ENCODE measurements around the gene OPA3.

Gene OPA3

DNA sequence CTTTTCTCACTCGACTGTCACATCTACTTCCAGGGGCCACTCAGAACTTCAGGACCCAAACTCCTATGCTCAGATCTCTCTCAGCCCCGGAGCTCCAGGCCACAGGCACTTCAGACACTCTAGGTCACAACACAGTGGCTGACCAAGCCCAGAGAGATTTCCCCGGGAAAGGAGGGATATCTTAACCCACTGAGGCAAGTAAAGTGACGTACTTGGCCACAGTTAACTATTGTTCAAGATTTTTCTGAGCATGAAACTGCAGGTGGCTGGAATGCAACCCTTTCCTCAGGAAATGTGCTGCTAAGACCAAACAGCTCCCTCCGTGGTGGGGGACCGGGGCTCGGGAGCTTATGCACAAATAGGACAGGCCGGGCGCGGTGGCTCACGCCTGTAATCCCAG lies 23.9 kb downstream of the OPA3 start:
- no peak for DNase-seq

DNA sequence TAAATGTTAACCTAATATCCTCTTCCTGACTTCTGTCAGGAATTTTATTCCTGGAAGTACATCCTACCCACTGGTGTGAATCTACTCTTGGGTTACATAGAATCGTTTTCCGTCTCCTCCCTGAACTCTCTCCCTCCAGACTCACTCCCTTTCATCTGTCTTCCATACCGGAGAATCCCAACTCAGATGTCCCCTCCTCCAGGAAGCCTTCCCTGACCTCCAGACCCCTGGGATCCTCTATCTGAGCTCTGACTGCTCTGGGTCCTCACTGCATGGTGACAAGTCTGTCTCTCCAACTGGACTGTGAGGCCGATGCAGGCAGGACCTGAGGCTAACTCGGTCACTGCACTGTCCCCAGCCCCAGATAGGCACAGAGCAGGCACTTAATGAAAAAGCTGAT lies 24.6 kb downstream of the OPA3 start:
- no peak for DNase-seq

DNA sequence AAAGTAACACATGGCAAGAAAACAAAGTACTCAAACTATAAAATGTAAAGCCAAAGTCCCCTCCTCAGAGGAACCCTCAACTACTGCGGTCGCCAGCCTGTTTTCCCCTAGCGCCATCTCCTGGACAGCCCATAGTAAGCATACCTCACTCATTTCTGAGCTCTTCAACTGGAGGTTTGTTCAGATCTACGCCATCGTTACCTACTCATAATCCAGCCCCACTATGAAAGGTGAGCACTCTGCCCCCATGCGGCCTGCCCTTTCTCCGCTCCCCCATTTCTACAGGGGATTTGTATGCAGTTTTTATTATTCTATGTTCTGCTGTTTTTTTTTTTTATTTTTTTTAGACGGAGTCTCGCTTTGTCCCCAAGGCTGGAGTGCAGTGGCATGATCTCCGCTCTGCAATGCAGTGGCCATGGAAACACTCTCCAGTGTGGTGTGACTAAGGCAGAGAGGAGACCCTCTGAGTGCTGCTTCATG lies 26.2 kb downstream of the OPA3 start:
- peak; percentile 66 to 75 for DNase-seq

DNA sequence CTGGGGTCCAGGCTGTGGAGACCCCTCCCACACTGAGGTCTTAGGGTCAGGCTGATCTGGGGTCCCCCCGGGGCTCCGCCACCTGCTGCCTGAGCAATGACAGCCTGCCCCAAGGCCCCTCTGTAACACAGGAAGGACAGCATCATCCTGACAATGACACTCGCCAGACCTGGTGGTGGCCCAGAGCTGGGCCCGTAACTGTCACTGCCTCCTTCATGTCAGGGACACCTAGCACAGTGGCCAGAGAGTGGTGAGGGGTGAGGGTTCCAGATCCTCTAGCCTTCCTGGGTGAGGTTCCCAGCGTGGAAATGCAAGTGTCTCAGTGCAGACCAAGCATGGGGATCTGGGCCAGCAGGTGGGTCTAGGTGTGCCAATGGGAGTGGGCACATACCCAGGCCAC lies 27.8 kb downstream of the OPA3 start:
- no peak for DNase-seq

DNA sequence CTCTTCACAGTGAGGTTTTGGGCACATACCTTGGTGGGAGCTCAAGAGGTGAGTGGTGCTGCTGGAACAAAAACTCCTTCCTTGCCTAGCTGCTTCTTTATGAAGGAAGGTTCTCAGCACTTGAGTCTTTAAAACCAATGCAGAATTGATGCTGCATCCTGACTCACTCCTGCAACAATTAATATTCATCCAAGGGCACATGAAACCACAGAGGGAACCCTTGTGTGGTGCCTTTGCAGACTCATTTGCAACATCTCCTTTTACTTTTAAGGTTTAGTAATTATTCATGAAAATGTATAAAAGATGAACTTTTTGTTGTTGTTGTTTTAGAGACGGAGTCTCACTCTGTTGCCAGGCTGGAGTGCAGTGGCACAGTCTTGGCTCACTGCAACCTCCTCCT lies 30.1 kb downstream of the OPA3 start:
- DNase-seq: no peak

DNA sequence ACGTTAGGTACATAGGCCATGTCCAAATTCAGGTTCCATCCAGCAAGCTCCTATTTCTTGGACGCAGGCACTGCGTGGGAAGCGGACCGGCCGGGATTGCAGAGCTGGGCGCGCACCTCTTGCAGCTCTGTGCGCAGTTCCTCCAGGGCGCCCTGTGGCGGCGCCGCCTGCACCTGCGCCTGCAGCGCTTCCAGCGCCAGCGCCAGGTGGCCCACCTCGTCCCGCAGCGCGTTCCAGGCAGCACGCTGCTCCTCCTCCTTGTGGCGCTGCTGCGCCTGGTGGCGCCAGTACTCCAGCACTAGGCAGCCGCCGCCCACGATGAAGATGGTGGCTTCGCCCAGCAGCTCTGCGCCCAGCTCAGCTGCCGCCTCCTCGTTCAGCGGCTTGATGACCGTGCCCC lies 31.1 kb downstream of the OPA3 start:
- no peak for DNase-seq

DNA sequence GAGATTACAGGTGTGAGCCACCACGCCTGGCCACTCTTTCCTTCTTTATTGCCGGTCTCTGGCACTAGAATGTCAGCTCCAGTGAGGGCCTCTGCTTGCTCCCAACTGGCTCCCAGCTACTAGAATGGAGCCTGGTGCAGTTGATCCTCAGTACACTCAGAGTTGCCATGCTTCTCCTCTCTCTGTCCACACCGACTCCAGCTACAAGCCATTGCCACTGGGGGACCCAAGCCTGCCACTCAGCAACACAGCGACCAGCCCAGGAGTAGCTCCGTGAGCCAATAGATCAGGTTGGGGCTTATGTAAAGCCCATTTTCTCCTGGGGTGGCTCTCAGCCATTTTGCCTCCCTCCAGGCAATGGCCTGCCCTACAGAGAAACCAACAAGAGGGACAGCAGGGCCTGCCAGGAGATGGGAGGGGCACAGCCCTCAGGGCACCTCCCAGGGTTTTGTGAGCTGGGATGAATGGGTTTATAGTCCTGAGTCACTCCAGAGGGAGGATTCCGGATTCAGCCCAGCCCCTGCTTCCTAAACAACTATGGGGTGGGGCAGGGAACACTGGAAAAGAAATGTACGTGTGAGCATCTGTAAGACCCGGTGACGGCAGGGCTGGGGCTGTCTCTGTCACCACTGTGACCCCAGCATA lies 36.5 kb downstream of the OPA3 start:
- no peak for DNase-seq

DNA sequence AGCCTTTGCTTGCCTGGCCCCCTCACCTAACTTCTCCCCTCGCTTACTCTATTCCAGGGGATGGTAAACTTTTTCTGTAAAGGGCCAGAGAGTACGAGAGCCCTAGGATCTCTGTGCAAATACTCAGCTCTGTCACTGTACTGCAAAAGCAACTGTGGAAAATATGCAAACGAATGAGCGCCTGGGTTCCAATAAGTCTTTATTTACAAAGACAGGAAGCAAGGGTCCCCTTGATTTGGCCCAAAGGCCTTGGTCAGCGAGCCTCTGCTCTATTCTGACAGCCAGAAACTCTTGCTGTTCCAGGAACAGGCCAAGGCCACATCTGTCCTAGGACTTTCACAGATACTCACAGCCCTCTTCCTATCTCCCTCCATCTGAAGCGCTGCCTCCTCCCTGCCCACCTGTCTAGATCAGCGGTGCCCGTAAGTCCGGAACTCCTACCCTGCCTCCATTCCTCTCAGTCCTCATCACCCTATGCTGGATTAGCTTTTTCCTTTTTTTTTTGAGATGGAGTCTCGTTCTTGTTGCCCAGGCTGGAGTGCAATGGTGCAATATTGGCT lies 37.3 kb downstream of the OPA3 start:
- no peak for DNase-seq

DNA sequence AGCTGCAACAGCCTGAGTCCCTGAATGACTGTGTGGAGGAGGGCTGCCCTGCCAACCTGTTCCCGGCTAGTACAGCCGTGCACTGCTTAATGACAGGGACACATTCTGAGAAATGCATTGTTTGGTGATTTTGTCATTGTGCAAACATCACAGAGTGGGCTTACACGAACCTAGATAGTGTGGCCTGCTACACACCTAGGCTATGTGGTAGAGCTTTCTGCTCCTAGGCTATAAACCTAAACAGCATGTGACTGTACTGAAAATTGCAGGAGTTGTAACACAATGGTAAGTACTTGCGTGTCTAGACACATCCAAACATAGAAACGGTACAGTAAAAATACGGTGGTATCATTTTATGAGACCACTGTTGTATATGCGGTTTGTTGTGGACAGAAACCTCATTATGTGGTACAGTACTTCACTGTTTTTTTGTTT lies 42.4 kb downstream of the OPA3 start:
- no peak for DNase-seq

DNA sequence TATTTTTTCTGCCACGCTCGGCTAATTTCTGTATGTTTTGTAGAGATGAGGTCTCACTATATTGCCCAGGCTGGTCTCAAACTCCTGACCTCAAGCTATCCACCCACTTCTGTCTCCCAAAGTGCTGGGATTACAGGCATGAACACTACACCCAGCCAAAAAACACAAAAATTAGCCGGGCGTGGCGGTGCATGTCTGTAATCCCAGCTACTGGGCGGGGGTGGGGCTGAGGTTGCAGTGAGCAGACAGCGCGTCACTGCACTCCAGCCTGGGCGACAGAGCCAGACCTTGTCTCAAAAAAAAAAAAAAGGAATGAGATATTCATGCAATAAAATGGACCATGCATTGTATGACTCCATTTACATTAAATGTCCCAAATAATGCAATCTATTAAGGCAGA lies 45.1 kb downstream of the OPA3 start:
- no peak for DNase-seq

DNA sequence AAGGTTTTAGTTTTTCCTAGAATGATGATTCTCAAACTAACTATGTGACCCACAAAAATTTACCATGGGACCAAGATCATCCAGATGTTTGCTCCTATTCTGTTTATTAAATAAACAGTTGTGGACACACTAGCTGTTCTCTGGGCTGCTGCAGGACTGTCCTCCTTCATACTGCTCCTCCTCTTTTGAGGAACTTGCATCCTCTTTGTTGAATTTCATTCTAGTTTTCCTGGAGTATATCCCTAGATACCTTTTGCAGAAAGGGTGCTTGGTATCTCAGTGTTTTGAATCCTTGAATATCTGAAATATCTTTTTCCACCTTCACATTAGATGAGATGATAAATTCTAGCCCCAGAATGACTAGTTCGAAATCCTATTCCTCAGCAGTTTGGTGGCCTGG lies 53.3 kb downstream of the OPA3 start:
- DNase-seq: no peak

DNA sequence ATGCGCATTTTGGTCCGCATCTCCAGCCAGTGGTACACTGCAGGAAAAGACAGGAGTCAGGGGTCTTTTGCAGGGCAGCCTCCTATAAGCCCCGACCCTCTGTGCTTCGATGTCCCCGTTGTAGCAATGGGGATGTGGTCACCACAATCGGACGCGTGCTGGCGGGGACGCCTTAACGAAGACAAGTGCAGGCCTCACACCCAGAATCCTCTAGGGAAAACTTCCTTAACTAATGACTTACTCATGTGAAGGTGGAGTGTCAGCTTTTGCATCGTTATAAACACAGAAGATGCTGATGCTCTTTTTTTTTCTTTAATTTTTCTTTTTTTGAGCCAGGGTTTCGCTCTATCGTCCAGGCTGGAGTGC lies 55.2 kb downstream of the OPA3 start:
- no peak for DNase-seq

DNA sequence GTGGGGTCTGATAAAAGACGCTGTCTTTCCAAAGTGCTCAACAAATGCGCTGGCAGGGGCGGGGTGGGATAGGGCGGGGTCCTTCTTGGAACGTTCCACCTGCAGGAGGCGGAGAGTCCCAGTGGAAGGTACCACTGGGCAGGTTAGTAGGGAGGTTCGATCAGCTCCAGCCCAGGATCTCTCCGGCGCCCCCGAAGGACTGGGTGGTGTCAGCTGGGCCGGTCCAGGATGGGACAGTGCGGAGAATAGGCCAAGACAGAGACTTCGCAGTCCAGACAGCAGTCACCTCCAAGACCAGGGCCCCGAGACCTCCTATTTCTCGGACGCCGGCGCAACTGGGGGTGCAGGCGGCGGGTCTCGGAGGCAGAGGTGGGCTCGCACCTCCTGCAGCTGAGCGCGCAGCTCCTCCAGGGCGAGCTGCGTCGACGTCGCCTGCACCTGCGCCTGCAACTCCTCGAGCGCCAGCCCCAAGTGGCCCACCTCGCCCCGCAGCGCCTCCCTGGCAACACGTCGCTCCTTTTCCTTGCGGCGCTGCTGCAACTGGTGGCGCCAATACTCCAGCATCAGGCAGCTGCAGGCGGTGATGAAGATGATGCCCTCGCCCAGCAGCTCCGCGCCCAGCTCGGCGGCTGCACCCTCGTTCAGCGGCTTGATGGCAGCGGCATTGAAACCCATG lies 55.7 kb downstream of the OPA3 start:
- no peak for DNase-seq

DNA sequence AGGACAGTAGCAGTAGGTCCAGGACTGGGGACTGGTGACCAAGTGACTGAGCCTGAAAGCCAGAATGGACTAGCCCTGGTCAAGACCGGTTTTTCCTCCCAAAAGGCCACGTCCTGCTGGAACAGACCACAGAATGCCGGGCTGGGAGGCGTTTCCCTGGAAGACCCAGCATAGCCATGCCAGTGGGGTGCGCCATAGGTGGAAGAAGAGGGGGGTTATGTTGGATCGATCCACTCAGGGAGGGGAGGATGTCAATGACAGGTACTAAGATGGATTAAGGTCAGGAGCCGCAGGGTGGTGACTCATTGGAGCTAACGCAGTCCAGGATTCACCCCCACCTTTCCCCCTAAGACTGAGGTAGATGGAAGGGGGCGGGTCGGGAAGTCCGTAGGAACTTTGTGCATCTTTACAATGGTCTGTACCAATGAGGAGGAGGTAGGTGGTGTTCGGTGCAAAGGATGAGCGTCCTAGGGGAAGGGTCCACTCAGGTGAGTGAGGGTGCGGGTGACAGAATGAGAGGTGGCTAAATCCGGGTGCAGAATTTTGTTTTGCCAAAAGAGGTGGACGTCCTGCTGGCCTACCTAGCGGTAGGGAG lies 56.4 kb downstream of the OPA3 start:
- no peak for DNase-seq

DNA sequence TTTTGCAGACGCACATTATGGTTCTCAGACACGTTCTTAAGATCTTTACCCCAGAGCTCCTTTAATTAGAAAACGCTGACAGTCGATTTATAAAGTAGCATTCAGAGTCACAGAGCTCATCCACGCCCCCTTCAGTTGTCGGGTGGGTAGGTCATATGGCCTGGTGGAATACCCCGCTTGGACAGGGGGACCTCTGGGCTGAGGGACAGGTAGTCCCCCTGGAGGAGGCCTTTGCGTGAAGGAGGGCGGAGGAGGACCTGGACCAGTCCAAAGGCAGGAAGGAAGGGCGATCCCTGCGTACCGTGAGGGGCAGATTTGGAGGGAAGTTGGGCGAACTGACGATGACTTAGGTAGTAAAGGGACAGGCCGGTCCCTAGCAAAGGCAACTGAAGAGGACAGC lies 56.9 kb downstream of the OPA3 start:
- DNase-seq: no peak

DNA sequence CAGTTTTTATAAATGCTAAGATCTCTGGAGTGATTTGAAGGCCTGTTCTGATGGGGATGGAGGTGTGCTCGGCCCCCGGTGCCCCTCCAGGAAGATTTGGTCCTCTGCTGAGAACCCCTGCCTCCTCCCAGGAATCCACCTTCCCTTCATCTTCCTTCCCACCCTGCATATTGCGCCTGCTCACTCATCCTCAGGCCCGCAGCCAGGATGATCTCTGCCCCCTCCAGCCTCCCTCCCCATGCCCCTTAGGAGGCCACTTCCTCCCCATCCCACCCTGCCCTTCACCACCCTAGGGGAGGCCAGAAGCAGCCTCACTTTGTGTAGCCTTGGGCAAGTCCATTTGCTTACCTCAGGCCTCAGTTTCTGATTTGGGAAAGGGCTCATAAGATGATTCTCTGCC lies 57.6 kb downstream of the OPA3 start:
- no peak for DNase-seq

DNA sequence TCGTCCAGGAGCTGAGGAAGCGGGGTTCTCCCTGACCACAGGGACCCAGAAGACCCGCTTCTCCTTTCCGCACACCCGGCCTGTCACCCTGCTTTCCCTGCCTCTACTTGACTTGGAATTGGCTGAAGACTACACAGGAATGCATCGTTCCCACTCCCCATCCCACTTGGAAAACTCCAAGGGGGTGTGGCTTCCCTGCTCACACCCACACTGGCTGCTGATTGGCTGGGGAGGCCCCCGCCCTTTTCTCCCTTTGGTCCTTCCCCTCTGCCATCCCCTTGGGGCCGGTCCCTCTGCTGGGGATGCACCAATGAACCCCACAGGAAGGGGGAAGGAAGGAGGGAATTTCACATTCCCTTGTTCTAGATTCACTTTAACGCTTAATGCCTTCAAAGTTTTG lies 58.5 kb downstream of the OPA3 start:
- DNase-seq: no peak

DNA sequence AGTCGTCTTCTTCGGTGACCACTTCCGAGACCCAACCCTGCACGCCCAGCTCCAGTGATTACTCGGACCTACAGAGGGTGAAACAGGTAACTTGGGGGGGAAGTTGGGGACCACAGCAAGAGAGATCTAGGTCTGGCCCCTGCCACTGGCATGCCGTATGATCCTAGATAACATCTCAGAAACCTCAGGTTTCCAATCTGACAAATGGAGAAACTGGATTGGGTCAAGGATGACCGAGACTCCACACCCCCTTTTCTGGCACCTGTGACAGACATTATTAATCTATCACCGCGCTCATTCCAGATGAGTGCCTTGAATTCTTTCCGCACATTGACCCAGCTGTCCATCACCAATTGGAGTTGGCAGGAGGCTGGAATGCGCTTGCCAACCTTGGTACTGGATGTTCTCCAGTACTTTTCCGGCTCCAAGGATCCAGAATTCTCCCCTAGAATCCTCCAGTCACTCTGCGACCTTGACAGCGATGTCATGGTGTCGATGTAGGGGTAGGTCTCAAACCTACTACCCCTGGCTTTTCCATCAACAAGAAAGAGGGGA lies 60.0 kb downstream of the OPA3 start:
- no peak for DNase-seq

DNA sequence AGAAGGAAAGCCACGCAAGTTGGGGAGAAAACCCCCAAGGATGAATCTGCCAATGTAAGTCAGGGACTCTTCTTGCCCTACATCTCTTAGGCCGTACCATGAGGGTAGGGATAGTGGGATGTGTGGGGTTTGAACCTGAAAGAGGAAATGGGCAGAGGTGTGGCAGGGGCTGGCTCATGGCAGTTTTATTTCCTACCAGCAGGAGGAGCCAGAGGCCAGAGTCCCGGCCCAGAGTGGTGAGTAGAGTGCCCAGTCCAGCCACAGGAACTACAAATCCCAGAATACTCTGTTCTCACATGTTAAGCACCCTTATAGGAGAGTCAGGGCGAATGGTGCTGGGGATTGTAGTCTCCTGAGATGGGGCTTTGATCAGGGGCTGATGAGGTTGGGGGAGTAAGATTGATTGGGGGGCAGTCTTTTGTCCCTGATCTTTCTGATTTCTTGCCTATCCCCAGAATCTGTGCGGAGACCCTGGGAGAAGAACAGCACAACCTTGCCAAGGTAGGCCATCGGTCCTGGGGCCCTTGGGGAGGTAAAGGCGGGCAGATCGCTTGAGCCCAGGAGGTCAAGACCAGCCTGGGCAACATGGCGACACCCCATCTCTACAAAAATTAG lies 60.9 kb downstream of the OPA3 start:
- peak; percentile 79 to 84 for DNase-seq

DNA sequence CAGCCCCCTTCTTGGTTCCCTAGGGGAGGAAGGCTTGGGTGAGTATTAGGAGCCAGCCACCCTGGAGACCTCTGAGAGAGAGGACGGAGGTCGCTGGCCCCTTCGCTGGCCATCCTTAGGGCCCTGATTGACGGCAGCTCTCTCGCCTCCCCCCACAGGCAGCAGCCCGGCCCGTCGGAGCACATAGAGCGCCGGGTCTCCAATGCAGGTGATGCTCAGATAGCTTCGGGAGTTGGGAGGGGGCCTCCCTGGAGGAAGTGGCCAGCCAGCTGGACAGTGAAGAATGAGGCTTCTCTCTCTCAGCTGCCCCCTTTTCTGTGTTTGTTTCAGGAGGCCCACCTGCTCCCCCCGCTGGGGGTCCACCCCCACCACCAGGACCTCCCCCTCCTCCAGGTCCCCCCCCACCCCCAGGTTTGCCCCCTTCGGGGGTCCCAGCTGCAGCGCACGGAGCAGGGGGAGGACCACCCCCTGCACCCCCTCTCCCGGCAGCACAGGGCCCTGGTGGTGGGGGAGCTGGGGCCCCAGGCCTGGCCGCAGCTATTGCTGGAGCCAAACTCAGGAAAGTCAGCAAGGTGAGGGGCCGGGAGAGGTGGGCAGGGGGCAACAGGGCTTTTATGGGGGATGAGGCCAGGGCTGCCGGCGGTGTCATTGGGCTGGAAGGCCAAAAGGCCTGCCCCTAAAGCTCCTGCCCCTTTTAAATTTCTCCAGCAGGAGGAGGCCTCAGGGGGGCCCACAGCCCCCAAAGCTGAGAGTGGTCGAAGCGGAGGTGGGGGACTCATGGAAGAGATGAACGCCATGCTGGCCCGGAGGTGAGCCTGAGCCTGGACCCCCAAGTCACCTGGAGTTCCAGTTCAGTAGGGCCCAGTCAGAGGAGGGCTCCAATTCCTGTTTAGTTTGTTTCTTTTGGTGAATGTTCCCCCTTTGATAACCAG lies 62.3 kb downstream of the OPA3 start:
- no peak for DNase-seq

DNA sequence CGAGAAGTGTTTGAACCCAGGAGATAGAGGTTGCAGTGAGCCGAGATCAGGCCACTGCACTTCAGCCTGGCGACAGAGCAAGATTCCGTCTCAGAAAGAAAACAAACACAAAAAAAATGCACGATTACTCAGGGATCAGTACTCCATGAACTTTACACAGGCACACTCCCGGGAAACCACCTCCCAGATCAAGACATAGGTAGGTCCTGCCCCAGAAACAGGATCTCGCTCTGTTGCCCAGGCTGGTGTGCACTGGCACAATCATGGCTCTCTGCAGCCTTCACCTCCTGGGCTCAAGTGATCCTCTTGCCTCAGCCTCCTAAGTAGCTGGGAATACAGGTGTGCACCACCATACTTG lies 66.2 kb downstream of the OPA3 start:
- DNase-seq: no peak
